ENCODE measurements around the gene SPAG9. TPM values are rescaled to one million over a fixed set of nuclear protein-coding genes. Genes with fewer than 3 reads are reported as not detected.

SPAG9 gene
- total RNA-seq, 1 experiment from 2014 or later, result 77.6 TPM

DNA sequence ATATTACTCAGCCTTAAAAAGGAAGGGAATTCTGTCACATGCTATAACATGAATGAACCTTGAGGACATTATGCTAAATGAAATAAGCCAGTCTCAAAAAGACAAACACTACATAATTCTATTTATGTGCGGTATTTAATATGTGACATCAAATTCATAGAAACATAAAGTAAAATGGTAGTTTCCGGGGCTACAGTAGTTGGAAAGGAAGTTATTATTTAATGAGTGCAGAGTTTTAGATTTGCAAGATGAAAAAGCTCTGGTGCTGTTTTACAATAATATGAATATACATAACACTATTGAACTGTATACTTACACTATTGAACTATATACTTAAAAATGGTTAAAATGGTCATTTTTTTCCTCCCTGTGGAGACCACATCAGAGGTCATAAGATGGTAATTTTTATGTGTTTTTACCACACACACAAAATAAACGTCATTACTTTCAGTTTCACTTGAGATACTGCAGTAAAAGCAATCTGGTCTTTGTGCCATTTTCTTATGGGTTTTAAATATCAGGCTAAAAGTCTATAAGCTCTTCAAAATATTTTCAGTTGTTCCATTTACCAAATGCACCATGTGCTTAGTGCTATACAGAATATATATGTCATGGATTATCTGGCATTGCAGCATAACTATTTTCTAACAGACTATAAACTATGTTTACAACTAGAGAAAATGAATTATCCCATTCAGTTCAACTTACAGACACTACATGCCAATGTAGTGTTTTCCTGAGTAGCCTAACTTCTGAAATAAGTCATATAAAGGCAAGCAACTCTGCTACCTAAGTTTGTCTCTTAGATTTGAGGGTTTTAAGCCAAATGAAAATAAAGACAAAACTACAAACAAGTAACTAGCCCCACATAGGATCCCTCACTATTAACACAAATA is 90.9 kb downstream of the SPAG9 start:
- ChIA-PET CTCF (no interaction called here), POLR2A (no interaction called here), RAD21 (ENCODE audit: low non-redundant PET in 1 of 2, low total read pairs in 2 of 2, uncharacterized antibody in 2 of 2, unreplicated experiment in 2 of 2) (no interaction called here)
- no TSS peak for BruUV-seq (replicated peaks)
- Histone ChIP-seq H3K9me3 (ENCODE audit: control insufficient read depth in 1 of 2, insufficient read depth in 1 of 2, low read depth in 1 of 2, low read length in 2 of 2) (no peaks in the 10 kb centered on the region), H2AFZ (ENCODE audit: low read depth, low read length, poor library complexity, severe bottlenecking) (no peak overlapping the region), H3K4me1 (ENCODE audit: control insufficient read depth in 1 of 2, insufficient read depth in 2 of 2, low read length in 2 of 2) (no peaks in the 10 kb centered on the region), H3K9ac (ENCODE audit: low read length) (no peak overlapping the region), H3K27me3 (ENCODE audit: insufficient read depth, low read length) (no peaks in the 10 kb centered on the region), H3K27ac (ENCODE audit: low read depth, low read length) (no peak overlapping the region), H3K79me2 (ENCODE audit: insufficient read depth, low read length) (no peaks in the 10 kb centered on the region; the same call in 1 of the 2 replicates), H4K20me1 (ENCODE audit: insufficient read depth) (no peaks in the 10 kb centered on the region), H3K36me3 (ENCODE audit: control insufficient read depth in 1 of 2, insufficient read depth in 2 of 2, low read length in 2 of 2) (no peaks in the 10 kb centered on the region), H3K4me3 (replicated peaks in 1 of 2; ENCODE audit: low read depth in 1 of 2, low read length in 2 of 2) (no peak overlapping the region), H3K9me2 (ENCODE audit: insufficient read depth) (no peaks in the 10 kb centered on the region), H3K4me2 (ENCODE audit: low read length) (no peak overlapping the region)
- no peak for DNase-seq (ENCODE audit: low read depth, low spot score)
- no peak for ATAC-seq
- no peak for TF ChIP-seq TCF7L2 (IDR thresholded peaks at IDR 0.05; ENCODE audit: borderline replicate concordance, extremely low read depth, insufficient read depth, insufficient read length)
- intact Hi-C loops (cut with micrococcal nuclease), result no loop called here

- POLR2A ChIA-PET, result no interaction called here
- no peak for ATAC-seq
- Histone ChIP-seq H3K79me2 (ENCODE audit: insufficient read depth, low read length) (no peaks in the 10 kb centered on the region), H3K4me1 (ENCODE audit: control insufficient read depth in 1 of 2, insufficient read depth in 2 of 2, low read length in 2 of 2) (no peaks in the 10 kb centered on the region), H3K4me2 (ENCODE audit: low read length) (no peak overlapping the region), H3K36me3 (ENCODE audit: control insufficient read depth in 1 of 2, insufficient read depth in 2 of 2, low read length in 2 of 2) (no peaks in the 10 kb centered on the region), H3K9ac (ENCODE audit: low read length) (no peak overlapping the region), H2AFZ (ENCODE audit: low read depth, low read length, poor library complexity, severe bottlenecking) (no peak overlapping the region), H3K27ac (ENCODE audit: low read depth, low read length) (no peak overlapping the region), H3K27me3 (ENCODE audit: insufficient read depth, low read length) (no peaks in the 10 kb centered on the region), H3K4me3 (replicated peaks in 1 of 2; ENCODE audit: low read depth in 1 of 2, low read length in 2 of 2) (no peak overlapping the region), H4K20me1 (ENCODE audit: insufficient read depth) (no peaks in the 10 kb centered on the region), H3K9me2 (ENCODE audit: insufficient read depth) (no peaks in the 10 kb centered on the region), H3K9me3 (ENCODE audit: control insufficient read depth in 1 of 2, insufficient read depth in 1 of 2, low read depth in 1 of 2, low read length in 2 of 2) (no peaks in the 10 kb centered on the region)
- CTCF ChIA-PET, result no interaction called here
- no peak for TF ChIP-seq EGR1 (IDR thresholded peaks at IDR 0.05; ENCODE audit: low read depth)
- TF ChIP-seq CBX3 (IDR thresholded peaks at IDR 0.05; ENCODE audit: low read depth), result no peak
- no peak for TF ChIP-seq SRF (IDR thresholded peaks at IDR 0.05; ENCODE audit: low read depth)
- TF ChIP-seq, protein P1, sequence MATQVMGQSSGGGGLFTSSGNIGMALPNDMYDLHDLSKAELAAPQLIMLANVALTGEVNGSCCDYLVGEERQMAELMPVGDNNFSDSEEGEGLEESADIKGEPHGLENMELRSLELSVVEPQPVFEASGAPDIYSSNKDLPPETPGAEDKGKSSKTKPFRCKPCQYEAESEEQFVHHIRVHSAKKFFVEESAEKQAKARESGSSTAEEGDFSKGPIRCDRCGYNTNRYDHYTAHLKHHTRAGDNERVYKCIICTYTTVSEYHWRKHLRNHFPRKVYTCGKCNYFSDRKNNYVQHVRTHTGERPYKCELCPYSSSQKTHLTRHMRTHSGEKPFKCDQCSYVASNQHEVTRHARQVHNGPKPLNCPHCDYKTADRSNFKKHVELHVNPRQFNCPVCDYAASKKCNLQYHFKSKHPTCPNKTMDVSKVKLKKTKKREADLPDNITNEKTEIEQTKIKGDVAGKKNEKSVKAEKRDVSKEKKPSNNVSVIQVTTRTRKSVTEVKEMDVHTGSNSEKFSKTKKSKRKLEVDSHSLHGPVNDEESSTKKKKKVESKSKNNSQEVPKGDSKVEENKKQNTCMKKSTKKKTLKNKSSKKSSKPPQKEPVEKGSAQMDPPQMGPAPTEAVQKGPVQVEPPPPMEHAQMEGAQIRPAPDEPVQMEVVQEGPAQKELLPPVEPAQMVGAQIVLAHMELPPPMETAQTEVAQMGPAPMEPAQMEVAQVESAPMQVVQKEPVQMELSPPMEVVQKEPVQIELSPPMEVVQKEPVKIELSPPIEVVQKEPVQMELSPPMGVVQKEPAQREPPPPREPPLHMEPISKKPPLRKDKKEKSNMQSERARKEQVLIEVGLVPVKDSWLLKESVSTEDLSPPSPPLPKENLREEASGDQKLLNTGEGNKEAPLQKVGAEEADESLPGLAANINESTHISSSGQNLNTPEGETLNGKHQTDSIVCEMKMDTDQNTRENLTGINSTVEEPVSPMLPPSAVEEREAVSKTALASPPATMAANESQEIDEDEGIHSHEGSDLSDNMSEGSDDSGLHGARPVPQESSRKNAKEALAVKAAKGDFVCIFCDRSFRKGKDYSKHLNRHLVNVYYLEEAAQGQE (IDR thresholded peaks at IDR 0.05; ENCODE audit: low read depth), result no peak
- TF ChIP-seq CEBPB (IDR thresholded peaks at IDR 0.05; ENCODE audit: low read depth), result no peak
- no peak for TF ChIP-seq ZNF274 (IDR thresholded peaks at IDR 0.05; ENCODE audit: low read depth, low read length)
- TF ChIP-seq YY1 (IDR thresholded peaks at IDR 0.05; ENCODE audit: extremely low read depth, insufficient replicate concordance, low read depth, low read length), result no peak
- no peak for TF ChIP-seq EZH2 (IDR thresholded peaks at IDR 0.05)
- TF ChIP-seq EZH2phosphoT487 (IDR thresholded peaks at IDR 0.05; ENCODE audit: borderline replicate concordance), result no peak
- TF ChIP-seq SP1 (IDR thresholded peaks at IDR 0.05; ENCODE audit: low read depth), result no peak
- no peak for TF ChIP-seq ZFX (IDR thresholded peaks at IDR 0.05)
- no peak for TF ChIP-seq RAD21 (IDR thresholded peaks at IDR 0.05; ENCODE audit: low read depth)
- no peak for TF ChIP-seq POLR2A (IDR thresholded peaks at IDR 0.05; ENCODE audit: borderline replicate concordance, extremely low read depth, insufficient read depth, insufficient read length)
- TF ChIP-seq SIN3A (IDR thresholded peaks at IDR 0.05; ENCODE audit: low read depth), result no peak
- BruUV-seq (replicated peaks), result no TSS peak
- RAD21 ChIA-PET (ENCODE audit: low non-redundant PET in 1 of 2, low total read pairs in 2 of 2, uncharacterized antibody in 2 of 2, unreplicated experiment in 2 of 2), result no interaction called here
- DNase-seq (ENCODE audit: low read depth, low spot score), result no peak
- intact Hi-C loops (cut with micrococcal nuclease), result no loop called here
These were observed 91.5 kb downstream of the SPAG9 start for GRCh38 chr17:51029142-51029541.
